WTC11 (cell line): ENCODE data around the gene KRT4.

Experiments used
- ATF3 ChIP-seq: sonication (generic); formaldehyde crosslinking; conservative IDR thresholded peaks from 2 replicates; pipeline ENCODE4 v1.8.1; 2022; ENCODE audit warnings: mild to moderate bottlenecking, missing genetic modification reagents
- CREB1 ChIP-seq: sonication (generic); formaldehyde crosslinking; IDR thresholded peaks from 2 replicates; pipeline ENCODE4 v1.8.0; 2023; ENCODE audit warnings: mild to moderate bottlenecking, missing genetic modification reagents
- CTCF ChIP-seq: fragments of 200-600 bp; IDR thresholded peaks from 2 replicates; pipeline ENCODE4 v1.8.0; 2022; ENCODE audit warnings: antibody characterized with exemption
- NFYB ChIP-seq: sonication (generic); formaldehyde crosslinking; conservative IDR thresholded peaks from 2 replicates; pipeline ENCODE4 v1.8.0; 2022; ENCODE audit warnings: low read depth, missing genetic modification reagents
- RORB ChIP-seq: fragments of 250-450 bp; sonication (Bioruptor Pico); IDR thresholded peaks from 2 replicates; pipeline ENCODE4 v1.9.0; 2021; ENCODE audit warnings: mild to moderate bottlenecking

GRCh38 chr12:52812073-52812400, 1.9 kb downstream of the KRT4 start:
- no peak for TF ChIP-seq CTCF
- TF ChIP-seq ATF3 (CRISPR knock-in tag), result no peak
- TF ChIP-seq CREB1 (CRISPR knock-in tag), result no peak
- TF ChIP-seq RORB (CRISPR knock-in tag), result no peak
- no peak for TF ChIP-seq NFYB (CRISPR knock-in tag)
